Ishikawa (cell line): ENCODE measurements around the gene PLP2.

Experiments used
- CREB1 ChIP-seq: IDR thresholded peaks from 2 replicates; pipeline ENCODE4 v1.6.1; 2012; ENCODE audit warnings: low read depth
- EGR1 ChIP-seq: IDR thresholded peaks from 2 replicates; pipeline ENCODE4 v1.6.1; 2012
- EP300 ChIP-seq: IDR thresholded peaks from 2 replicates; pipeline ENCODE4 v1.6.1; 2012; ENCODE audit warnings: borderline replicate concordance
- FOXM1 ChIP-seq: IDR thresholded peaks from 2 replicates; pipeline ENCODE4 v1.6.1; 2012; ENCODE audit warnings: low read depth, borderline replicate concordance
- MAX ChIP-seq: IDR thresholded peaks from 2 replicates; pipeline ENCODE4 v1.6.1; 2012
- NFIC ChIP-seq: IDR thresholded peaks from 2 replicates; pipeline ENCODE4 v1.6.1; 2012
- RAD21 ChIP-seq: IDR thresholded peaks from 2 replicates; pipeline ENCODE4 v1.6.1; 2012; ENCODE audit warnings: low read depth
- TAF1 ChIP-seq: IDR thresholded peaks from 2 replicates; pipeline ENCODE4 v1.6.1; 2012; ENCODE audit warnings: low read depth, mild to moderate bottlenecking
- TCF12 ChIP-seq: IDR thresholded peaks from 2 replicates; pipeline ENCODE4 v1.6.1; 2012; ENCODE audit warnings: low read depth
- TEAD4 ChIP-seq: IDR thresholded peaks from 2 replicates; pipeline ENCODE4 v1.6.1; 2012
- USF1 ChIP-seq: IDR thresholded peaks from 2 replicates; pipeline ENCODE4 v1.6.1; 2012
- YY1 ChIP-seq: IDR thresholded peaks from 2 replicates; pipeline ENCODE4 v1.6.1; 2012; ENCODE audit warnings: low read depth
- ZBTB7A ChIP-seq: IDR thresholded peaks from 2 replicates; pipeline ENCODE4 v1.6.1; 2012; ENCODE audit warnings: low read depth
- TF ChIP-seq, protein P1 (sequence below): IDR thresholded peaks from 2 replicates; pipeline ENCODE4 v1.6.1; 2012; ENCODE audit warnings: low read depth, mild to moderate bottlenecking

DNA sequence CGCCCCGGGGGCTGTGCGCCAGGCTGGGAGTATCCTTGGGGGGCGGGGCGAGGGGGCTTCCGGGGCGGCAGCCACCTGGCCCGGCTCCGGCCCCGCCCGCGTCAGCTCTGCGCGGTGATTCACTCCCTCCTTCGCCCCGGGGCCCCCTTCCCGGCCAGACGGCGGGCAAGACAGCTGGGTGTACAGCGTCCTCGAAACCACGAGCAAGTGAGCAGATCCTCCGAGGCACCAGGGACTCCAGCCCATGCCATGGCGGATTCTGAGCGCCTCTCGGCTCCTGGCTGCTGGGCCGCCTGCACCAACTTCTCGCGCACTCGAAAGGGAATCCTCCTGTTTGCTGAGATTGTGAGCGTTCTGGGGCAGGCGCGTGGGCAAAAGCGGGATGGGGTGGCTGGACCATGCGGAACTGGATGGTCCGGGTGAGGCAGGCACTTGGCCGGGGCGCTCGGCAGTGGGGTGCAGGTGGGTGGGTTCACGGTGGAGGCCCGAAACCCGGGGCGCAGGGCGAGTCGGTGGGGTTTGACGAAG is at the start of gene PLP2:
- TF ChIP-seq YY1: no peak; the same call in 1 of the 2 replicates
- TF ChIP-seq TCF12: no peak
- no peak for TF ChIP-seq RAD21
- TF ChIP-seq, protein P1, sequence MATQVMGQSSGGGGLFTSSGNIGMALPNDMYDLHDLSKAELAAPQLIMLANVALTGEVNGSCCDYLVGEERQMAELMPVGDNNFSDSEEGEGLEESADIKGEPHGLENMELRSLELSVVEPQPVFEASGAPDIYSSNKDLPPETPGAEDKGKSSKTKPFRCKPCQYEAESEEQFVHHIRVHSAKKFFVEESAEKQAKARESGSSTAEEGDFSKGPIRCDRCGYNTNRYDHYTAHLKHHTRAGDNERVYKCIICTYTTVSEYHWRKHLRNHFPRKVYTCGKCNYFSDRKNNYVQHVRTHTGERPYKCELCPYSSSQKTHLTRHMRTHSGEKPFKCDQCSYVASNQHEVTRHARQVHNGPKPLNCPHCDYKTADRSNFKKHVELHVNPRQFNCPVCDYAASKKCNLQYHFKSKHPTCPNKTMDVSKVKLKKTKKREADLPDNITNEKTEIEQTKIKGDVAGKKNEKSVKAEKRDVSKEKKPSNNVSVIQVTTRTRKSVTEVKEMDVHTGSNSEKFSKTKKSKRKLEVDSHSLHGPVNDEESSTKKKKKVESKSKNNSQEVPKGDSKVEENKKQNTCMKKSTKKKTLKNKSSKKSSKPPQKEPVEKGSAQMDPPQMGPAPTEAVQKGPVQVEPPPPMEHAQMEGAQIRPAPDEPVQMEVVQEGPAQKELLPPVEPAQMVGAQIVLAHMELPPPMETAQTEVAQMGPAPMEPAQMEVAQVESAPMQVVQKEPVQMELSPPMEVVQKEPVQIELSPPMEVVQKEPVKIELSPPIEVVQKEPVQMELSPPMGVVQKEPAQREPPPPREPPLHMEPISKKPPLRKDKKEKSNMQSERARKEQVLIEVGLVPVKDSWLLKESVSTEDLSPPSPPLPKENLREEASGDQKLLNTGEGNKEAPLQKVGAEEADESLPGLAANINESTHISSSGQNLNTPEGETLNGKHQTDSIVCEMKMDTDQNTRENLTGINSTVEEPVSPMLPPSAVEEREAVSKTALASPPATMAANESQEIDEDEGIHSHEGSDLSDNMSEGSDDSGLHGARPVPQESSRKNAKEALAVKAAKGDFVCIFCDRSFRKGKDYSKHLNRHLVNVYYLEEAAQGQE: no peak
- no peak for TF ChIP-seq TEAD4
- no peak for TF ChIP-seq FOXM1
- 0 out of 2 replicates have a peak, but pooled peaks have one; percentile 28 for TF ChIP-seq MAX
- TF ChIP-seq TAF1: no peak
- no peak for TF ChIP-seq EP300
- no peak for TF ChIP-seq CREB1
- TF ChIP-seq EGR1: no peak
- 0 out of 2 replicates have a peak, but pooled peaks have one; percentile 26 for TF ChIP-seq ZBTB7A
- no peak for TF ChIP-seq NFIC
- TF ChIP-seq USF1: no peak
